Hair follicular keratinocyte (primary cell): ENCODE data around the gene PRICKLE3. TPM values are rescaled to one million over a fixed set of nuclear protein-coding genes. Genes with fewer than 3 reads are reported as not detected.

ENCODE experiments used
- total RNA-seq: library from RNA; depleted of rRNA; stranded (reverse); fragments of >200 nt; gene quantifications from 2 replicates; pipeline ENCODE4 v1.2.3, GENCODE V29; 2015

PRICKLE3 gene, protein sequence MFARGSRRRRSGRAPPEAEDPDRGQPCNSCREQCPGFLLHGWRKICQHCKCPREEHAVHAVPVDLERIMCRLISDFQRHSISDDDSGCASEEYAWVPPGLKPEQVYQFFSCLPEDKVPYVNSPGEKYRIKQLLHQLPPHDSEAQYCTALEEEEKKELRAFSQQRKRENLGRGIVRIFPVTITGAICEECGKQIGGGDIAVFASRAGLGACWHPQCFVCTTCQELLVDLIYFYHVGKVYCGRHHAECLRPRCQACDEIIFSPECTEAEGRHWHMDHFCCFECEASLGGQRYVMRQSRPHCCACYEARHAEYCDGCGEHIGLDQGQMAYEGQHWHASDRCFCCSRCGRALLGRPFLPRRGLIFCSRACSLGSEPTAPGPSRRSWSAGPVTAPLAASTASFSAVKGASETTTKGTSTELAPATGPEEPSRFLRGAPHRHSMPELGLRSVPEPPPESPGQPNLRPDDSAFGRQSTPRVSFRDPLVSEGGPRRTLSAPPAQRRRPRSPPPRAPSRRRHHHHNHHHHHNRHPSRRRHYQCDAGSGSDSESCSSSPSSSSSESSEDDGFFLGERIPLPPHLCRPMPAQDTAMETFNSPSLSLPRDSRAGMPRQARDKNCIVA
- total RNA-seq, result 18.9 and 21.5 TPM in 2 replicates

GRCh38 chrX:49186125-49187027, at the start of gene PRICKLE3:
Gene PRICKLE3, minus strand, starts transcription at chrX:49186373. Its CDS starts 76 bp downstream, at chrX:49186297.

GRCh38 chrX:49233176-49233575, 47.0 kb upstream of the PRICKLE3 start, which contains the start of gene CACNA1F:
Gene CACNA1F, minus strand, starts transcription at chrX:49233340. Its CDS starts 31 bp downstream, at chrX:49233309.

DNA sequence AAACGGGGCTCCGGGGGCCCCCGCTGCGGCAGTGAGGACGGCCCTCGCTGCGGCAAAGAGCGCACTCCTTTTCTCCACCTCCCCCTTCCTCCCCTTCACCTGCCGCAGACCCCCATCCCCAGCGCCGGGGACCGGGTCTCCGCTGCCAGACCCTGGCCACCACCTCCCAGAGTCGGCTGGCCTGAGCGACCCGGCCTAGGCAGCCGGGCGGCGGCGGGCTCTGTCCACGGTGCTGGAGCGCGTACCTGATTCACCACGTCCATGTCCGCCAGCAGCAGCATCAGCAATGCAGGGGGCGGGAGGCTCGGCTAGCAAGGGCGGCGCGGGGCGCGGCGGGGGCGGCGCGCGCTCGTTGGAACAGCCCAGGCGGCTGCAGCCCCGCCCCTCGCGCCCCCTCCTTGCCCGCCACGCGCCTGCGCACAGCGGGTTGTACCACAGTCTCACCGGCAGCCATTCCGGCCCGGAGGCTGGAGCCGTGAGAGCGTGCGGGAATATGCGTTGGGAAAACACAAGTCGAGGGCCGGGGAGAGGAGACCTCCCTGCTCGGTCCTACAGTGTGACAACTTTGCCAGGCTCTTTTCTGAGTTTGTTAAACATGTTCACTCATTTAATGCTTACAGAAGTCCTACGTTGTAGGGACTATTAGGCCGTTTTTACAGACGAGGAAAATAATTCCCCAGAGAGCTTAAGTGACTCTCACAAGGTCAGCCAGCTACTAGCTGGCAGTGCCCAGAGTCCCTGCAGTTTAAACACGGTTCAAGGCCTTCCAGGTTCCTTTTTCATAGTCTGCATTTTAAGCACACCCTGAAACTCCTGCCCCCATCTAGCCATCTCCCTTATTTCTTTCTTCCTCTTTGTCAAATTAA, 14.0 kb upstream of the PRICKLE3 start, which contains the start of gene SYP:
TSS of gene SYP (minus strand) at position 288 of the 866 bp plus-strand sequence. CDS start at position 281, 7 bp downstream.

DNA sequence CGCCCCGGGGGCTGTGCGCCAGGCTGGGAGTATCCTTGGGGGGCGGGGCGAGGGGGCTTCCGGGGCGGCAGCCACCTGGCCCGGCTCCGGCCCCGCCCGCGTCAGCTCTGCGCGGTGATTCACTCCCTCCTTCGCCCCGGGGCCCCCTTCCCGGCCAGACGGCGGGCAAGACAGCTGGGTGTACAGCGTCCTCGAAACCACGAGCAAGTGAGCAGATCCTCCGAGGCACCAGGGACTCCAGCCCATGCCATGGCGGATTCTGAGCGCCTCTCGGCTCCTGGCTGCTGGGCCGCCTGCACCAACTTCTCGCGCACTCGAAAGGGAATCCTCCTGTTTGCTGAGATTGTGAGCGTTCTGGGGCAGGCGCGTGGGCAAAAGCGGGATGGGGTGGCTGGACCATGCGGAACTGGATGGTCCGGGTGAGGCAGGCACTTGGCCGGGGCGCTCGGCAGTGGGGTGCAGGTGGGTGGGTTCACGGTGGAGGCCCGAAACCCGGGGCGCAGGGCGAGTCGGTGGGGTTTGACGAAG, 14.4 kb downstream of the PRICKLE3 start, which contains the start of gene PLP2:
TSS of gene PLP2 (plus strand) at position 147 of the 528 bp plus-strand sequence. CDS start at position 250, 103 bp downstream.

GRCh38 chrX:49162620-49163019, 23.6 kb downstream of the PRICKLE3 start, which contains the start of gene MAGIX:
Gene MAGIX, plus strand, starts transcription at chrX:49162758. Its CDS starts 132 bp downstream, at chrX:49162890.

Other genes with a start within 250 kb of the PRICKLE3 start
- gene OTUD5, start 228.8 kb downstream of the PRICKLE3 start, total RNA-seq, result 27.7 and 38.7 TPM in 2 replicates
- 0.23 and 0.47 TPM in 2 replicates for gene KCND1, start 214.5 kb downstream of the PRICKLE3 start, total RNA-seq
- 14.6 and 16.2 TPM in 2 replicates for gene GRIPAP1, start 184.1 kb downstream of the PRICKLE3 start, total RNA-seq
- gene TFE3, start 143.0 kb downstream of the PRICKLE3 start, total RNA-seq, result 41.8 and 59.8 TPM in 2 replicates
- gene CCDC120, start 127.4 kb downstream of the PRICKLE3 start, total RNA-seq, result 5.5 and 6.6 TPM in 2 replicates
- gene PRAF2, start 112.4 kb downstream of the PRICKLE3 start, total RNA-seq, result 9.7 and 9.8 TPM in 2 replicates
- 33.5 and 56.9 TPM in 2 replicates for gene WDR45, start 106.5 kb downstream of the PRICKLE3 start, total RNA-seq
- 19.7 and 30.4 TPM in 2 replicates for gene GPKOW, start 62.6 kb downstream of the PRICKLE3 start, total RNA-seq
- 4.8 and 11.0 TPM in 2 replicates for gene MAGIX, start 23.6 kb downstream of the PRICKLE3 start, total RNA-seq
- 89.8 and 101 TPM in 2 replicates for gene PLP2, start 14.5 kb downstream of the PRICKLE3 start, total RNA-seq
- 0.16 and 0.30 TPM in 2 replicates for gene SYP, start 13.8 kb upstream of the PRICKLE3 start, total RNA-seq
- 0.08 TPM in 1 of 2 replicates, not detected in the other for gene CACNA1F, start 47.0 kb upstream of the PRICKLE3 start, total RNA-seq
- gene CCDC22, start 49.1 kb upstream of the PRICKLE3 start, total RNA-seq, result 14.8 and 18.9 TPM in 2 replicates
- gene FOXP3, start 78.3 kb upstream of the PRICKLE3 start, total RNA-seq, result not detected in 2 replicates
- gene PPP1R3F, start 83.4 kb upstream of the PRICKLE3 start, total RNA-seq, result 0.78 and 1.5 TPM in 2 replicates
- not detected in 2 replicates for gene GAGE10, start 117.3 kb upstream of the PRICKLE3 start, total RNA-seq
- gene GAGE12J, start 135.7 kb upstream of the PRICKLE3 start, total RNA-seq, result not detected in 2 replicates
- gene GAGE13, start 145.2 kb upstream of the PRICKLE3 start, total RNA-seq, result not detected in 2 replicates